Subcutaneous preadipocyte (primary cell): ENCODE data around the gene SYK. TPM values are rescaled to one million over a fixed set of nuclear protein-coding genes. Genes with fewer than 3 reads are reported as not detected.

Experiments used
- total RNA-seq: library from RNA; depleted of rRNA; stranded (reverse); fragments of >200 nt; gene quantifications from 2 replicates; pipeline ENCODE4 v1.2.3, GENCODE V29; 2012

SYK gene
- not detected in 2 replicates for total RNA-seq

DNA sequence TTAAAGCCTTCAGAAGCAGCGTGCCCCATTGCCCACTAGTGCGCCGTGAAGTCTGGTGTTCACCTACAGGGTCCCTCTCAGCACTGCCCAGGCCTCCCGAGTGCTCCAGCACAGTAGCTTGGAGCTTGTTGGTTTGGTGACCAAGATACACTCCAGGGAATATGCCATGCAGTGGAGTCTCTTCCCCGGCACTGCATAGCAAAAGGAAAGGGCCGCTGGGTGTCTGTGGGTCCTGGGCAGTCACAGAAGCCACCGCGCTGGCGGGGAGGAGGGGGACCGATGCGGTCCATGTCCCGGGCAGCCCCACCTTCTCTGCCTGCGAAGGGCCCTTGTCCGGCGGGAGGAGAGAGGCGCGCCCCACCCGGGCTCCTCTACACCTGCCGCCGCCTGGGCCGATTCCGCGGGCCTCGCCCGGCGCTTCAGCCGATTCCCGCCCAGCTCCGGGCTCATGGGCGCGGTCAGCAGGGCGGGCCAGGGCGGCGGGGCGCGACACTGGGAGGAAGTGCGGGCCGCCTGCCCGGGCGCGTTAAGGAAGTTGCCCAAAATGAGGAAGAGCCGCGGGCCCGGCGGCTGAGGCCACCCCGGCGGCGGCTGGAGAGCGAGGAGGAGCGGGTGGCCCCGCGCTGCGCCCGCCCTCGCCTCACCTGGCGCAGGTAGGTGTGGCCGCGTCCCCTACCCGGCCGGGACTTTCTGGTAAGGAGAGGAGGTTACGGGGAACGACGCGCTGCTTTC, at the start of gene SYK:
TSS of gene SYK (plus strand) at position 579 of the 732 bp plus-strand sequence. CDS start 42,080 bp downstream, outside the sequence.

Other genes with a start within 250 kb of the SYK start
- under 0.01 TPM in 1 of 2 replicates, not detected in the other for gene DIRAS2, start 159.0 kb upstream of the SYK start, total RNA-seq